ENCODE data around the gene ALB.

The ALB gene

DNA sequence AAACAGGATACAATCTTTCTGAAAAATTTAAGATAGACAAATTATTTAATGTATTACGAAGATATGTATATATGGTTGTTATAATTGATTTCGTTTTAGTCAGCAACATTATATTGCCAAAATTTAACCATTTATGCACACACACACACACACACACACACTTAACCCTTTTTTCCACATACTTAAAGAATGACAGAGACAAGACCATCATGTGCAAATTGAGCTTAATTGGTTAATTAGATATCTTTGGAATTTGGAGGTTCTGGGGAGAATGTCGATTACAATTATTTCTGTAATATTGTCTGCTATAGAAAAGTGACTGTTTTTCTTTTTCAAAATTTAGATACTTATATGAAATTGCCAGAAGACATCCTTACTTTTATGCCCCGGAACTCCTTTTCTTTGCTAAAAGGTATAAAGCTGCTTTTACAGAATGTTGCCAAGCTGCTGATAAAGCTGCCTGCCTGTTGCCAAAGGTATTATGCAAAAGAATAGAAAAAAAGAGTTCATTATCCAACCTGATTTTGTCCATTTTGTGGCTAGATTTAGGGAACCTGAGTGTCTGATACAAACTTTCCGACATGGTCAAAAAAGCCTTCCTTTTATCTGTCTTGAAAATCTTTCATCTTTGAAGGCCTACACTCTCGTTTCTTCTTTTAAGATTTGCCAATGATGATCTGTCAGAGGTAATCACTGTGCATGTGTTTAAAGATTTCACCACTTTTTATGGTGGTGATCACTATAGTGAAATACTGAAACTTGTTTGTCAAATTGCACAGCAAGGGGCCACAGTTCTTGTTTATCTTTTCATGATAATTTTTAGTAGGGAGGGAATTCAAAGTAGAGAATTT is 5.2 kb downstream of the ALB start:
- DNase-seq, result no peak

DNA sequence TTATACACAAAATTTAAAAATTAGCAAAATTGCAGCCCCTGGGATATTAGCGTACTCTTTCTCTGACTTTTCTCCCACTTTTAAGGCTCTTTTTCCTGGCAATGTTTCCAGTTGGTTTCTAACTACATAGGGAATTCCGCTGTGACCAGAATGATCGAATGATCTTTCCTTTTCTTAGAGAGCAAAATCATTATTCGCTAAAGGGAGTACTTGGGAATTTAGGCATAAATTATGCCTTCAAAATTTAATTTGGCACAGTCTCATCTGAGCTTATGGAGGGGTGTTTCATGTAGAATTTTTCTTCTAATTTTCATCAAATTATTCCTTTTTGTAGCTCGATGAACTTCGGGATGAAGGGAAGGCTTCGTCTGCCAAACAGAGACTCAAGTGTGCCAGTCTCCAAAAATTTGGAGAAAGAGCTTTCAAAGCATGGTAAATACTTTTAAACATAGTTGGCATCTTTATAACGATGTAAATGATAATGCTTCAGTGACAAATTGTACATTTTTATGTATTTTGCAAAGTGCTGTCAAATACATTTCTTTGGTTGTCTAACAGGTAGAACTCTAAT is 6.0 kb downstream of the ALB start:
- no peak for DNase-seq

DNA sequence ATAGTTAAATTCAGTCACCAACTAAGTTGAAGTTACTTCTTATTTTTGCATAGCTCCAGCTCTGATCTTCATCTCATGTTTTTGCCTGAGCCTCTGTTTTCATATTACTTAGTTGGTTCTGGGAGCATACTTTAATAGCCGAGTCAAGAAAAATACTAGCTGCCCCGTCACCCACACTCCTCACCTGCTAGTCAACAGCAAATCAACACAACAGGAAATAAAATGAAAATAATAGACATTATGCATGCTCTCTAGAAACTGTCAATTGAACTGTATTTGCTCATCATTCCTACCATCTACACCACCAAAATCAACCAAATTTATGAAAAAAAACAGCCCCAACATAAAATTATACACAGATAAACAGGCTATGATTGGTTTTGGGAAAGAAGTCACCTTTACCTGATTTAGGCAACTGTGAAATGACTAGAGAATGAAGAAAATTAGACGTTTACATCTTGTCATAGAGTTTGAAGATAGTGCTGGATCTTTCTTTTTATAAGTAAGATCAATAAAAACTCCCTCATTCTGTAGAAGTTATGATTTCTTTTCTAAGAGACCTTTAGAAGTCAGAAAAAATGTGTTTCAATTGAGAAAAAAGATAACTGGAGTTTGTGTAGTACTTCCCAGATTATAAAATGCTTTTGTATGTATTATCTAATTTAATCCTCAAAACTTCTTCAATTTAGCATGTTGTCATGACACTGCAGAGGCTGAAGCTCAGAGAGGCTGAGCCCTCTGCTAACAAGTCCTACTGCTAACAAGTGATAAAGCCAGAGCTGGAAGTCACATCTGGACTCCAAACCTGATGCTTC is 7.0 kb downstream of the ALB start:
- DNase-seq, result no peak

DNA sequence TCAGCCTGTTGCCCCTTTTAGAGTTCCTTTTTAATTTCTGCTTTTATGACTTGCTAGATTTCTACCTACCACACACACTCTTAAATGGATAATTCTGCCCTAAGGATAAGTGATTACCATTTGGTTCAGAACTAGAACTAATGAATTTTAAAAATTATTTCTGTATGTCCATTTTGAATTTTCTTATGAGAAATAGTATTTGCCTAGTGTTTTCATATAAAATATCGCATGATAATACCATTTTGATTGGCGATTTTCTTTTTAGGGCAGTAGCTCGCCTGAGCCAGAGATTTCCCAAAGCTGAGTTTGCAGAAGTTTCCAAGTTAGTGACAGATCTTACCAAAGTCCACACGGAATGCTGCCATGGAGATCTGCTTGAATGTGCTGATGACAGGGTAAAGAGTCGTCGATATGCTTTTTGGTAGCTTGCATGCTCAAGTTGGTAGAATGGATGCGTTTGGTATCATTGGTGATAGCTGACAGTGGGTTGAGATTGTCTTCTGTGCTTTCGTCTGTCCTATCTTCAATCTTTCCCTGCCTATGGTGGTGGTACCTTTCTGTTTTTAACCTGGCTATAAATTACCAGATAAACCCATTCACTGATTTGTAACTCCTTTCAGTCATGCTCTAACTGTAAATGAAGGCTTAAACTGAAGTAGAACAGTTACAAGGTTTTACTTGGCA is 7.8 kb downstream of the ALB start:
- DNase-seq, result no peak

DNA sequence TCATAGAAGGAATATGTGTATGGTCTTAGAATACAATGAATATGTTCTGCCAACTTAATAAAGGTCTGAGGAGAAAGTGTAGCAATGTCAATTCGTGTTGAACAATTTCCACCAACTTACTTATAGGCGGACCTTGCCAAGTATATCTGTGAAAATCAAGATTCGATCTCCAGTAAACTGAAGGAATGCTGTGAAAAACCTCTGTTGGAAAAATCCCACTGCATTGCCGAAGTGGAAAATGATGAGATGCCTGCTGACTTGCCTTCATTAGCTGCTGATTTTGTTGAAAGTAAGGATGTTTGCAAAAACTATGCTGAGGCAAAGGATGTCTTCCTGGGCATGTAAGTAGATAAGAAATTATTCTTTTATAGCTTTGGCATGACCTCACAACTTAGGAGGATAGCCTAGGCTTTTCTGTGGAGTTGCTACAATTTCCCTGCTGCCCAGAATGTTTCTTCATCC is 9.2 kb downstream of the ALB start:
- DNase-seq, result no peak

DNA sequence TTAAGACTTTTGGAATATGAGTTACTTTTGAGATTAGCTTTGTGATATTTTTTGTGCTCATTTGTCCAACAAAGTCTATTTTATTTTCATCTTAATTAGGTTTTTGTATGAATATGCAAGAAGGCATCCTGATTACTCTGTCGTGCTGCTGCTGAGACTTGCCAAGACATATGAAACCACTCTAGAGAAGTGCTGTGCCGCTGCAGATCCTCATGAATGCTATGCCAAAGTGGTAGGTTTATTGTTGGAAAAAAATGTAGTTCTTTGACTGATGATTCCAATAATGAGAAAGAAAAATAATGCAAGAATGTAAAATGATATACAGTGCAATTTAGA is 10.8 kb downstream of the ALB start:
- no peak for DNase-seq

DNA sequence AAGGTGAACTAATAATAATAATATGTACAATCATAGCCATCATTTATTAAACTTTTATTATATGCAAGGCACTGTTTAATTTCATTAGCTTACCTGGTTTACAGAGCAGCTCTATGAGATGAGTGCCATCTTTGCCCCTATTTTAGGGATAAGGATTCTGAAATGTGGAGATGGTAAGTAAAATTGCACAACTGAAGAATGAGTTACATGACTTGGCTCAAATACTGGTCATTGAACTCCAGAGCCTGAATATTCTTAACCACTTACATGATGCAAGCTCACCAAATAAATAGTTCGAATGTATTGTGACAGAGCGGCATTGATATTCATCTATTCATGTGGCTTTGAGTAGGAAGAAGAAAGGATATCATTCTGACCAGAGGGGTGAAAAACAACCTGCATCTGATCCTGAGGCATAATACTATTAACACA is 11.7 kb downstream of the ALB start:
- no peak for DNase-seq

DNA sequence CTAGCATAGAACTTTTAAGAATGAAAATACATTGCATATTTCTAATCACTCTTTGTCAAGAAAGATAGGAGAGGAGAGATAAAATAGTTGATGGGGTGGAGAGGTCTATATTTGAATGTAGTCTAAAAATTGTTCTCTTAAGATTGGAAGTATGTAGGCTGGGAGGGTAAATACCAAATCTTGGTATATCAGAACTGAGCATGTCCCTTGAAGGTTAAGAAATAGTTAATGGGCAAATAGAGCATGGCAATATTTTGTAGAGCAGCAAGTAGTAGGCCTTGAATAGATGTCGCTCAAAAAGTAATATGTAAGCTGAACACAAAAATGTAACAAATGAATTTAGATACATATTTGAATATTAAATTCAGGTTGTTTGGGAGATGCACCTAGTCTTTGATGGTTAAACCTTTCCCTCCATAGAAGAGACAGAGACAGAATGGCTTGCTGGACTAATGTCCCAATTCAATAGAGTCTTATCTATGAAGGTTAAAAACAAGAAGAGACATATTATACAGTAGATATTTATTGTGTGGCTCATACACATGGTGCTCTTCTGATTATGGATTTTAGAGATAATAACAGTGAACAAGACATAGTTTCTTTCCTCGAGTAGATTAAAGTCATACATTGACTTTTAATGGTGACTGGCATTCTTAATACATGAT is 12.5 kb downstream of the ALB start:
- no peak for DNase-seq

DNA sequence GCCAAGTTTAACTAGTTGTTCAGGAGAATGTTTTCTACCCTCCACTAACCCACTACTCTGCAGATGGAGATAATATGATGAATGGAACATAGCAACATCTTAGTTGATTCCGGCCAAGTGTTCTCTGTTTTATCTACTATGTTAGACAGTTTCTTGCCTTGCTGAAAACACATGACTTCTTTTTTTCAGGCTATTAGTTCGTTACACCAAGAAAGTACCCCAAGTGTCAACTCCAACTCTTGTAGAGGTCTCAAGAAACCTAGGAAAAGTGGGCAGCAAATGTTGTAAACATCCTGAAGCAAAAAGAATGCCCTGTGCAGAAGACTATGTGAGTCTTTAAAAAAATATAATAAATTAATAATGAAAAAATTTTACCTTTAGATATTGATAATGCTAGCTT is 13.3 kb downstream of the ALB start:
- no peak for DNase-seq

DNA sequence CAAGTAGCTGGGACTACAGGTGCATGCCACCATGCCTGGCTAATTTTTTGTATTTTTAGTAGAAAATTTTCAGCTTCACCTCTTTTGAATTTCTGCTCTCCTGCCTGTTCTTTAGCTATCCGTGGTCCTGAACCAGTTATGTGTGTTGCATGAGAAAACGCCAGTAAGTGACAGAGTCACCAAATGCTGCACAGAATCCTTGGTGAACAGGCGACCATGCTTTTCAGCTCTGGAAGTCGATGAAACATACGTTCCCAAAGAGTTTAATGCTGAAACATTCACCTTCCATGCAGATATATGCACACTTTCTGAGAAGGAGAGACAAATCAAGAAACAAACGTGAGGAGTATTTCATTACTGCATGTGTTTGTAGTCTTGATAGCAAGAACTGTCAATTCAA is 13.9 kb downstream of the ALB start:
- no peak for DNase-seq

DNA sequence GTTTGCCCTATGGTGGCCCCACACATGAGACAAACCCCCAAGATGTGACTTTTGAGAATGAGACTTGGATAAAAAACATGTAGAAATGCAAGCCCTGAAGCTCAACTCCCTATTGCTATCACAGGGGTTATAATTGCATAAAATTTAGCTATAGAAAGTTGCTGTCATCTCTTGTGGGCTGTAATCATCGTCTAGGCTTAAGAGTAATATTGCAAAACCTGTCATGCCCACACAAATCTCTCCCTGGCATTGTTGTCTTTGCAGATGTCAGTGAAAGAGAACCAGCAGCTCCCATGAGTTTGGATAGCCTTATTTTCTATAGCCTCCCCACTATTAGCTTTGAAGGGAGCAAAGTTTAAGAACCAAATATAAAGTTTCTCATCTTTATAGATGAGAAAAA is 14.6 kb downstream of the ALB start:
- DNase-seq, result no peak

DNA sequence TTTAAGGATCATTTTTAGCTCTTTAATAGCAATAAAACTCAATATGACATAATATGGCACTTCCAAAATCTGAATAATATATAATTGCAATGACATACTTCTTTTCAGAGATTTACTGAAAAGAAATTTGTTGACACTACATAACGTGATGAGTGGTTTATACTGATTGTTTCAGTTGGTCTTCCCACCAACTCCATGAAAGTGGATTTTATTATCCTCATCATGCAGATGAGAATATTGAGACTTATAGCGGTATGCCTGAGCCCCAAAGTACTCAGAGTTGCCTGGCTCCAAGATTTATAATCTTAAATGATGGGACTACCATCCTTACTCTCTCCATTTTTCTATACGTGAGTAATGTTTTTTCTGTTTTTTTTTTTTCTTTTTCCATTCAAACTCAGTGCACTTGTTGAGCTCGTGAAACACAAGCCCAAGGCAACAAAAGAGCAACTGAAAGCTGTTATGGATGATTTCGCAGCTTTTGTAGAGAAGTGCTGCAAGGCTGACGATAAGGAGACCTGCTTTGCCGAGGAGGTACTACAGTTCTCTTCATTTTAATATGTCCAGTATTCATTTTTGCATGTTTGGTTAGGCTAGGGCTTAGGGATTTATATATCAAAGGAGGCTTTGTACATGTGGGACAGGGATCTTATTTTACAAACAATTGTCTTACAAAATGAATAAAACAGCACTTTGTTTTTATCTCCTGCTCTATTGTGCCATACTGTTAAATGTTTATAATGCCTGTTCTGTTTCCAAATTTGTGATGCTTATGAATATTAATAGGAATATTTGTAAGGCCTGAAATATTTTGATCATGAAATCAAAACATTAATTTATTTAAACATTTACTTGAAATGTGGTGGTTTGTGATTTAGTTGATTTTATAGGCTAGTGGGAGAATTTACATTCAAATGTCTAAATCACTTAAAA is 15.3 kb downstream of the ALB start:
- no peak for DNase-seq

DNA sequence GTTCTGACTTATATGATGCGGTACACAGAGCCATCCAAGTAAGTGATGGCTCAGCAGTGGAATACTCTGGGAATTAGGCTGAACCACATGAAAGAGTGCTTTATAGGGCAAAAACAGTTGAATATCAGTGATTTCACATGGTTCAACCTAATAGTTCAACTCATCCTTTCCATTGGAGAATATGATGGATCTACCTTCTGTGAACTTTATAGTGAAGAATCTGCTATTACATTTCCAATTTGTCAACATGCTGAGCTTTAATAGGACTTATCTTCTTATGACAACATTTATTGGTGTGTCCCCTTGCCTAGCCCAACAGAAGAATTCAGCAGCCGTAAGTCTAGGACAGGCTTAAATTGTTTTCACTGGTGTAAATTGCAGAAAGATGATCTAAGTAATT is 16.5 kb downstream of the ALB start:
- no peak for DNase-seq

DNA sequence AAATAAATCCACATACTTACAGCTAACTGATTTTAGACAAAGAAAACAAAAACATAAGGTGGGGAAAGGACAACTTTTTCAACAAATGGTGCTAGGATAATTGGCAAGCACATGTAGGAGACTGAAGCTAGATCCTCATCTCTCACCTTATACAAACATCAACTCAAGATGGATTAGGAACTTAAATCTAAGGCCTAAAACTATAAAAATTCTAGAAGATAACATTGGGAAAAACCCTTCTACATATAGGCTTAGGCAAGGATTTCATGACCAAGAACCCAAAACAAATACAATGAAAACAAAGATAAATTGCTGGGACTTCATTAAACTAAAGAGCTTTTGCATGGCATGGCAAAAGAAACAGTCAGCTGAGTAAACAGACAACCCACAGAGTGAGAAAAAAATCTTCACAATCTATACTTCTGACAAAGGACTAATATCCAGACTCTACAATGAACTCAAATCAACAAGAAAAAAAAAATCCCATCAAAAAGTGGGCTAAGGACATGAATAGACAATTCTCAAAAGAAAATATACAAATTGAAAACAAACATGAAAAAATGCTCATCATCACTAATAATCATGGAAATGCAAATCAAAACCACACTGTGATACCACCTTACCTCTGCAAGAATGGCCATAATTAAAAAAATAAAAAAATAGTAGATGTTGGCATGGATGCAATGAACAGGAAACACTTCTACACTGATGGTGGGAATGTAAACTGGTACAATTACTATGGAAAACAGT is 17.8 kb downstream of the ALB start:
- no peak for DNase-seq

DNA sequence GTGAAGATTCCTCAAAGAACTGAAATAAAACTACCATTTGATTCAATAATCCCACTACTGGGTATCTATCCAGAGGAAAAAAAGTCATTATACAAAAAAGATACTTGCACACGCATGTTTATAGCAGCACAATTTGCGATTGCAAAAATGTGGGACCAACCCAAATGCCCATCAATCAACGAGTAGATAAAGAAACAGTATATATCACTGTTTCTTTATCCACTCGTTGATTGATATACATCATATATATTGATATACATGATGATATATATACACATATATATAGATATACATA is 18.3 kb downstream of the ALB start:
- no peak for DNase-seq

DNA sequence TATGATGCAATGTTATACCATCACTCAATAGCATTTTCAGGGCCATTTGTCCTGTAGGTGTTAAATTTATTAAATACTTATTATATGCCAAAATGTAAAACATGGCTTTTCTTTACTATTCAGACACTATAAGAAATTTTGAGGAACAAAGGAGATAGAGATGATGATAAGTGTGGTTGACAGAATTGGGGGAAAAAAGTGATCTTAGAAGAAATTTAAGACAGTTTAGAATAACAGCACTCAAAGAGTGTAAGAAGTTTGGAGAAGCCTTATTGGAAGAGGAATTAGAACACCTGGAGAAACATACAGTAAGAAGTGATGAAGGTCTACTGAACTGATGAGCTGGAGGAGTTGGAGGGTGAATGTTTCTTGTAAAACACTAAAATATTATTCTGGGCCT is 19.1 kb downstream of the ALB start:
- no peak for DNase-seq

DNA sequence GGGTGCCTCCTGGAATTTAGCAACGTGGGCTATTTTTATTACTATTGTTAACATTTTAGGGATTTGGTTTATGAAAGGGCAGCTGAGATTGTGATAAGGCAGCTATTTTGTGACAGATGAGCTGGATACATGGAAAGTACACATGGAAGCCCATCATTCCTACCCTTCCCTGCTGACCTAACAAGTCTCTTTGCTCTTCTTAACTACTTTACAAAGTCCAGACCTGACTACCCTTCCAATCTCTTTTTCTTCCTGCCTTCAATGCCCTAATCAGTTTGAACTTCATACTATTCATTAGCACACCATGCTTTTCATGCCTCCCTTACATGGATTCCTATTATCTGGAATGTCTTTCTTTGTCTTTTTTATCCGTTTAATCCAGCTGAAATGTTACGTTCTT is 22.6 kb downstream of the ALB start:
- no peak for DNase-seq

DNA sequence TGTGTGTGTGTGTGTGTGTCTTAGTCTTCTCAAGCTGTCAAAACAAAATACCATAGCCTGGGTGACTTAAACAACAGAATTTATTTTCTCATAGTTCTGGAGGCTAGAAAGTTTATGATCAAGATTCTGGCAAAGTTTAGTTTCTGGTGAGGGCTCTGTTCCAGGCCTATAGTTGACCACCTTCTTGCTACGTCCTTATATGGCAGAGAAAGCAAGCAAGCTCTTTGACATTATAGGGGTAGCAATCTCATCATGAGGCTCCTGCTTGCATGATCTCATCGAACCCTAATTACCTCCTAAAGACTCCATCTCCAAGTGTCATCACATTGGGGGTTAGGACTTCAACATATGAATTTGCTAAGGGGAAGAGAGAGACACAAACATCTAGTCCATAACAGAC is 25.0 kb downstream of the ALB start:
- no peak for DNase-seq

DNA sequence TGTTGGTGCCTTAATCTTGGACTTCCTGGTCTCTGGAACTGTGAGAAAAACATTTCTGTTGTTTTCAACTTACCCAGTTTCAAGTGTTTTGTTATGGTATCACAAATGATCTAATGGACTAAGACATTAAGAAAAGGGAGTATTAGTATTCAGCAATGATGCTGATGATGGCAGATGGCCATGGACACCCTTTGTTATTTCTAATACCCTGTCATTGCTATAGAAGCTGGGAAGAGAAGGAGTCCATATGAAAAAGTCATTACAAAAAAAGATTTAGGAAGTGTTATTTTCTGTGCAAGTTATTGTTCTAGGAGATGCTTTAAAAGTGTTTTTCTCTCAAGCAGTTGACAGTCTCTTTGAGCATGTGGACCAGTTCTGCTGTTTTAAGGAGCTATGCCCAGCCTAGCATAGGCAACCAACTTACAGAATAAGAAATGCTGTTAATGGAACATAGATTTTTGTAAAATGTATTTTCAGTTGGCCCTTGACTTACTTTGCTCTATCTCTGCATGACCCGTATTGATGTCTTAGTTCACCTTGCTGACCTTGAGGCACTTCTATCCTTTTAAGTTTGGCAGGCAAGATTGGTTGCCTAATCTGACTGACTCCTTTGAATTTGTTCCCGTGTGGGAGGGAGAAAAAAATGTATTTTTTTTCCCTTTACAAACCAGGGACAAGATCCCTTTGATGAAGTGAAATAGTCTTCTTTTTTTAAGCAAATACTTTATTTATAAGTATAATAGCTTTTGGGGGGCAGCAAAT is 25.9 kb downstream of the ALB start:
- DNase-seq, result no peak

DNA sequence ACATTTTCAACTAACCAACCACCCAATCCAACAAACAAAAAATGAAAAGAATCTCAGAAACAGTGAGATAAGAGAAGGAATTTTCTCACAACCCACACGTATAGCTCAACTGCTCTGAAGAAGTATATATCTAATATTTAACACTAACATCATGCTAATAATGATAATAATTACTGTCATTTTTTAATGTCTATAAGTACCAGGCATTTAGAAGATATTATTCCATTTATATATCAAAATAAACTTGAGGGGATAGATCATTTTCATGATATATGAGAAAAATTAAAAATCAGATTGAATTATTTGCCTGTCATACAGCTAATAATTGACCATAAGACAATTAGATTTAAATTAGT is 27.7 kb downstream of the ALB start:
- no peak for DNase-seq
